Measurements from ENCODE around the gene SYF2.
"Not testable (repeated sequence)": the region's sequence is repeated elsewhere in the genome, so short reads cannot be mapped to it uniquely, and the experiment has no call there.

SYF2 gene

GRCh38 chr1:25245809-25246599 is 13.7 kb upstream of the SYF2 start:
- H3K9ac ChIP-seq (ENCODE audit: insufficient read length), result peak overlapping the region; percentile 96
- H3K4me3 ChIP-seq, result peak overlapping the region; percentile 100
- DNase-seq (ENCODE audit: low read depth, low spot score), result no peak
- TF ChIP-seq EZH2 (IDR thresholded peaks at IDR 0.05) (no peak), POLR2AphosphoS5 (IDR thresholded peaks at IDR 0.05; ENCODE audit: borderline replicate concordance, low read depth, low read length) (no peak), FOXP2 (optimal IDR thresholded peaks at IDR 0.05; ENCODE audit: control extremely low read depth, extremely low read length, insufficient read depth) (no peak)
- H3K36me3 ChIP-seq (ENCODE audit: insufficient read depth, low read length), result peaks cover 50% of the 10 kb centered on the region
- no peaks in the 10 kb centered on the region for H3K9me3 ChIP-seq (ENCODE audit: low read depth, low read length)
- H3K27ac ChIP-seq, result peak overlapping the region; percentile 93

- H3K4me3 ChIP-seq, result peak overlapping the region; percentile 100
- H3K9ac ChIP-seq (ENCODE audit: insufficient read length), result peak overlapping the region; percentile 96
- H3K36me3 ChIP-seq (ENCODE audit: insufficient read depth, low read length), result peaks cover 56% of the 10 kb centered on the region
- TF ChIP-seq POLR2AphosphoS5 (IDR thresholded peaks at IDR 0.05; ENCODE audit: borderline replicate concordance, low read depth, low read length) (no peak), EZH2 (IDR thresholded peaks at IDR 0.05) (no peak), FOXP2 (optimal IDR thresholded peaks at IDR 0.05; ENCODE audit: control extremely low read depth, extremely low read length, insufficient read depth) (no peak)
- H3K27ac ChIP-seq, result peak overlapping the region; percentile 93
- DNase-seq (ENCODE audit: low read depth, low spot score), result no peak
- no peaks in the 10 kb centered on the region for H3K9me3 ChIP-seq (ENCODE audit: low read depth, low read length)
Measured at GRCh38 chr1:25245393-25245792, 13.1 kb upstream of the SYF2 start.

- Histone ChIP-seq H3K36me3 (ENCODE audit: insufficient read depth, low read length) (peaks cover 60% of the 10 kb centered on the region), H3K4me3 (peak overlapping the region; percentile 100), H3K27ac (peak overlapping the region; percentile 93), H3K9ac (ENCODE audit: insufficient read length) (peak overlapping the region; percentile 69), H3K9me3 (ENCODE audit: low read depth, low read length) (no peaks in the 10 kb centered on the region)
- peak; percentile 82 for DNase-seq (ENCODE audit: low read depth, low spot score)
- TF ChIP-seq EZH2 (IDR thresholded peaks at IDR 0.05) (no peak), FOXP2 (optimal IDR thresholded peaks at IDR 0.05; ENCODE audit: control extremely low read depth, extremely low read length, insufficient read depth) (no peak), POLR2AphosphoS5 (IDR thresholded peaks at IDR 0.05; ENCODE audit: borderline replicate concordance, low read depth, low read length) (peak; percentile 46)
Measured at GRCh38 chr1:25243907-25244306, 11.6 kb upstream of the SYF2 start.

- H3K4me3 ChIP-seq, result peak overlapping the region; percentile 80
- peak; percentile 92 for DNase-seq (ENCODE audit: low read depth, low spot score)
- H3K36me3 ChIP-seq (ENCODE audit: insufficient read depth, low read length), result peaks cover 44% of the 10 kb centered on the region
- no peak for TF ChIP-seq EZH2 (IDR thresholded peaks at IDR 0.05)
- TF ChIP-seq FOXP2 (optimal IDR thresholded peaks at IDR 0.05; ENCODE audit: control extremely low read depth, extremely low read length, insufficient read depth), result peak; percentile 78
- TF ChIP-seq POLR2AphosphoS5 (IDR thresholded peaks at IDR 0.05; ENCODE audit: borderline replicate concordance, low read depth, low read length), result peak; percentile 85
- no peaks in the 10 kb centered on the region for H3K9me3 ChIP-seq (ENCODE audit: low read depth, low read length)
- H3K27ac ChIP-seq, result peak overlapping the region; percentile 91
- peak overlapping the region; percentile 83 for H3K9ac ChIP-seq (ENCODE audit: insufficient read length)
Measured at GRCh38 chr1:25239681-25240541, 7.6 kb upstream of the SYF2 start.

- H3K27ac ChIP-seq, result peak overlapping the region; percentile 91
- no peak for DNase-seq (ENCODE audit: low read depth, low spot score)
- no peak overlapping the region for H3K4me3 ChIP-seq
- TF ChIP-seq FOXP2 (optimal IDR thresholded peaks at IDR 0.05; ENCODE audit: control extremely low read depth, extremely low read length, insufficient read depth), result no peak
- TF ChIP-seq POLR2AphosphoS5 (IDR thresholded peaks at IDR 0.05; ENCODE audit: borderline replicate concordance, low read depth, low read length), result 0 out of 2 replicates have a peak, but pooled peaks have one; percentile 1
- H3K9me3 ChIP-seq (ENCODE audit: low read depth, low read length), result no peaks in the 10 kb centered on the region
- peaks cover 29% of the 10 kb centered on the region for H3K36me3 ChIP-seq (ENCODE audit: insufficient read depth, low read length)
- no peak overlapping the region for H3K9ac ChIP-seq (ENCODE audit: insufficient read length)
Measured at GRCh38 chr1:25238046-25238445, 5.7 kb upstream of the SYF2 start.

- peak overlapping the region; percentile 91 for H3K27ac ChIP-seq
Measured at GRCh38 chr1:25236261-25236660, 4.0 kb upstream of the SYF2 start.

GRCh38 chr1:25235411-25235810 is 3.1 kb upstream of the SYF2 start:
- DNase-seq (ENCODE audit: low read depth, low spot score); H3K36me3 ChIP-seq (ENCODE audit: insufficient read depth, low read length); H3K4me3 ChIP-seq; H3K27ac ChIP-seq; H3K9me3 ChIP-seq (ENCODE audit: low read depth, low read length); H3K9ac ChIP-seq (ENCODE audit: insufficient read length): not testable (repeated sequence)

More at GRCh38 chr1:25236261-25236660, 4.0 kb upstream of the SYF2 start:
- not testable (repeated sequence) for DNase-seq (ENCODE audit: low read depth, low spot score); H3K4me3 ChIP-seq; H3K9me3 ChIP-seq (ENCODE audit: low read depth, low read length); H3K9ac ChIP-seq (ENCODE audit: insufficient read length)
- peaks cover 13% of the 10 kb centered on the region for H3K36me3 ChIP-seq (ENCODE audit: insufficient read depth, low read length)

- Histone ChIP-seq H3K27ac (peak overlapping the region; percentile 96), H3K9ac (ENCODE audit: insufficient read length) (peak overlapping the region; percentile 100), H3K9me3 (ENCODE audit: low read depth, low read length) (no peaks in the 10 kb centered on the region), H3K4me3 (peak overlapping the region; percentile 100), H3K36me3 (ENCODE audit: insufficient read depth, low read length) (peaks cover 26% of the 10 kb centered on the region)
- DNase-seq (ENCODE audit: low read depth, low spot score), result no peak
- TF ChIP-seq EZH2 (IDR thresholded peaks at IDR 0.05), result no peak
- TF ChIP-seq FOXP2 (optimal IDR thresholded peaks at IDR 0.05; ENCODE audit: control extremely low read depth, extremely low read length, insufficient read depth), result no peak
- no peak for TF ChIP-seq POLR2AphosphoS5 (IDR thresholded peaks at IDR 0.05; ENCODE audit: borderline replicate concordance, low read depth, low read length)
Measured at GRCh38 chr1:25232866-25233784, 823 bp upstream of the SYF2 start.
